NK-92 (cell line): ENCODE data around the gene PXN.
"Not testable (repeated sequence)": the region's sequence is repeated elsewhere in the genome, so short reads cannot be mapped to it uniquely, and the experiment has no call there.

ENCODE experiments used
- DNase-seq: peaks from one replicate; lab custom pipeline; 2025; ENCODE audit not compliant: unreplicated experiment; lab: John Stamatoyannopoulos, UW

PXN gene

DNA sequence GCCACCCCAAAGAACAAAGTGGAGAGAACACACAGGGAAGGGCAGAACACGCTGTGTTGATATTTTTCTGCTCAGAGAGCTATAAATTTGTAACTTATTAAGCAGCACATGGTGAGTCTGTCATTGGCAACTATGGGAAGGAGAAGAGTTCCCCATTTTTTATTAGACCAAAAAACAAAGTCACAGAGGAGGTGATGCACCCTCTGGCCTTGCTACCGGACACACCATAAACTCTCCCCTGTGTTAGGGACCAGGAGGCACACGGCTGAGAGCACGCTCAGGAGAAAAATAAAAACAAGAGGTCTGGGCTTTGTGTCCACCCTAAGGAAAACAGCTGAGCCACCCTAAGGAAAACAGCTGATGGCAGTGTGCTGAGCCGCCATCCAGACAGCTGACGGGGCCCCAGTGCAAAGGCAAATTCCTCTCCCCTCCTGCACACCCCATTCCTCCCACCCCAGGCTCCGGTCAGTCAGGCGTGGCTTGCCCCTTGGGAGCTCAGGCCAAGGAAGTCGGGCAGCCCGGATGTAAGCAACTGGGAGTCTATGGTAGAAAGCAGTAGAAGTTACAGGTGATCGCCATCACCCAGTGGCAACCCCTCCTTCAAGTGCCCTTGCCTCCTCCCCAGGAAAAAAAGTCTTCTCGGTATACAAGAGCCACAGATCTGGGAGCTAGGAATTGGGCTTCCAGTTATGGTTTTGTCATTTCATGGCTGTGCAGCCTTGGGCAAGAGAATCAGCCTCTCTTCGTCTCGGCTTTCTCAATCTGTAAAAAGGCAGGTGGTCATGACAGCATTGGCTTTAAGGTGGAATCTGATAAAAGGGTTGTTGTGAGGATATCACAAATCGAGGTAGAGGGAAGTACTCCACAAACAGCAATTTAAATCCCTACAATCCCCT lies 2.4 kb downstream of the PXN start:
- DNase-seq, result no peak

DNA sequence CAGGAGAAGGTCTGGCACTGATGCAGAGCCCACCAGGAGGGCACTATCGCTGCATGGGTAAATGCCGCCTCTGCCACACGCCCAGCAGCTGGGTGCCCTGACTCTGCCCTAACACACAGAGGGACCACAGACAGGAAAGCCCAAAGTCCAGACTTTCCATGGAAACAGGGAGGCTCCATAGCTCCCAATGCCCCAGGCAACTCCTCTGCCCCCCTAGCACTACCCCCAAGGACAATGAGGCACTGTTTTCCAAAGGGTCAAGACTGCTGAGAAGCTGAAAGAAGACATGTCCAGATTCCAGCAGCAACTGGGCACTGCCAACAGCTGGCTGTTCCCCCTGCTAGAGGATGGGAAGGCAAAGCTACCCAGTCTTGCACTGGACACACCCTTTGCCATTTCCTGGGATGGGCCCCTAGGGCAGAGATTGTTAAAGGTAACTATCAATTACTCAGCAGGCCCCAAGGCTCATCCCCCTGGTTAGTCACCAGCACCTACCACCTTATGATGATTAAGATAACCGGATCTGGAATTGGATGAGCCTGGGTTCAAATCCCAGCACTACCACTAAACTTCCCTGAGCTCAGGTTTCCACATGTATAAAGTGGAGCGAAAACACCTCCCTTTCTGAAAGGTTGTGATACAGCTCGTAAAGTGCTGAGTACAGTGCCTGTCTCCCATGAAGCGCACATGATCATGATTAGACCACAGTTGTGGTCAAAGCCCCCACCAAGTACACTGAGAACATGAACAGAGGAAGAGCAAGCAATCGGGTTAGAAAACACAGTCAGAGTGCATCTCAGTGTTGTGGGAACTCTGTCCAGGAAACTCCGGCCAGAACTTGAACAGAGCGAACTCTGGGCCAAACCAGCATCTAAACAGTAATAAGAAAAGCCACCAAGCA lies 3.3 kb downstream of the PXN start:
- no peak for DNase-seq

DNA sequence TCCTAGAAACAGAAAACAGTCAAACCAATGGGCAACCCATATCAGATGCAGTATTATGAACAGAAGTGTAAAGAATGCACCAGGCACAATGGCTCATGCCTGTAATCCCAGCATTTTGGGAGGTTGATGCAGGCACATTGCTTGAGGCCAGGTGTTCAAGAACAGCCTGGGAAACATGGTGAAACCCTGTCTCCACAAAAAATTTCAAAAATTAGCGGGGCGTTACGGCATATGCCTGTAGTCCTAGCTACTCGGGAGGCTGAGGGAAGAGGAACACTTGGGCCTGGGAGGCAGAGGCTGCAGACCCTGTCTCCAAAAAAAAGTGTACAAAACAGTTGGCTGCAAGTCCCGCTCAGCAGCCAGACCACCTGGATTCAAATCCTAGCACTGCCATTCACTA lies 4.9 kb downstream of the PXN start:
- no peak for DNase-seq

DNA sequence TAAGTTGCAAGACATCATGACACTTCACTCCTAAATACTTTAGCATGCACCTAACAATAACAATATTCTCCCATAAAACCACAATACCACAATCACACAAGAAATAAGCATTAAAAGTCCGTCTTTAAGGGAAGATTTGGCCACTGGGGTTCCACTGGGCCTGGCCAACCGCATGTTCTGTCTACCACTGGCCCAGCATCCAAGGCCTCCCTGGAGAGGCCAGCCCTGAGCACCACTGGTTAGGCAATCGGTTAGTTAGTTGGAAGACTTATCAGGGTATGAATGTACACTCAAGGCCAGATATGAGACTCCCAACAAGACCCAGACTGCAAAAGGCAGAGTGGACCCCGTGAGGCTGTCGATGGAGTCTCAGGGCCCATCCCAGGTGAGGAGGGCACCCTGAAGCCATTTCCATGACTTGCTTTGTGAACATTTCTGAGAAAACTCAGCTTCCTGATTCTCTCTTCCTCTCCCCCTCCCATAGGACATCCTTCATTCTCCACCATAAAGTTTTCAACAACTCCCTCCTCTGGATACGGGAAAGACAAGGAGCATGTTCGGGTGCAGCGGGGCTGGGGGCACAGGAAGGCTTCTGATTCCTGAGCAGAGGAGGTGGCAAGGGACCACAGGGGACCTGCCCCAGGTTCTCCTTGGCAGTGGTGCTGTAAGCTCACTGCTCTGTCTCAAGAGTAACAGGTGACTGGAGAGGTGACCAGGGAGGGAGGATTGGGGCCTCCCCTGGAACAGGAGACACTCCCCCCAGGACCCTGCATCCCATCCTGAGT lies 5.9 kb downstream of the PXN start:
- DNase-seq, result no peak

DNA sequence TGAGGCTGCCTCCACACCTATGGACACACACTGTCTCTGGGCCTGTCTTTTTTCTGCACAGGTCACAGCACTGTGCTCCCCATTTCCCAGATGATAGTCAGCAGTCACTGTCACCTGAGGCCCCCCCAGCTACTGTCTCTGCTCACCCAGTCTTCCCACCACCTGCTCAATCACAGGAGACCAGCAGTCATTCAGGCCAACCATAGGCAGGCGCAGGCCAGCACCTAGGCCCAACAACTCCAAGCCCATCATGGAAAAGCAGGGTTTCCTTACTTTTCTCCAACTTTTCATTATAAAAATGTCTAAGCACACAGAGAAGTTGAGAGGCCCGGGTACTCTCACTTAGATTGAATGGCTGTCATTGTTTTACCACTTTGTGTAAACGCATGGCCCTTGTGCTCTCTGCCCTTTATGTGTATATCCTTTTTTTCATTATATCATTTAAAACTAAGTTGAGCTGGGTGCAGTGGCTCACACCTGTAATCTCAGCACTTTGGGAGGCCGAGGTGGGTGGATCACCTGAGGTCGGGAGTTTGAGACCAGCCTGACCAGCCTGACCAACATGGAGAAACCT lies 7.1 kb downstream of the PXN start:
- DNase-seq, result no peak

DNA sequence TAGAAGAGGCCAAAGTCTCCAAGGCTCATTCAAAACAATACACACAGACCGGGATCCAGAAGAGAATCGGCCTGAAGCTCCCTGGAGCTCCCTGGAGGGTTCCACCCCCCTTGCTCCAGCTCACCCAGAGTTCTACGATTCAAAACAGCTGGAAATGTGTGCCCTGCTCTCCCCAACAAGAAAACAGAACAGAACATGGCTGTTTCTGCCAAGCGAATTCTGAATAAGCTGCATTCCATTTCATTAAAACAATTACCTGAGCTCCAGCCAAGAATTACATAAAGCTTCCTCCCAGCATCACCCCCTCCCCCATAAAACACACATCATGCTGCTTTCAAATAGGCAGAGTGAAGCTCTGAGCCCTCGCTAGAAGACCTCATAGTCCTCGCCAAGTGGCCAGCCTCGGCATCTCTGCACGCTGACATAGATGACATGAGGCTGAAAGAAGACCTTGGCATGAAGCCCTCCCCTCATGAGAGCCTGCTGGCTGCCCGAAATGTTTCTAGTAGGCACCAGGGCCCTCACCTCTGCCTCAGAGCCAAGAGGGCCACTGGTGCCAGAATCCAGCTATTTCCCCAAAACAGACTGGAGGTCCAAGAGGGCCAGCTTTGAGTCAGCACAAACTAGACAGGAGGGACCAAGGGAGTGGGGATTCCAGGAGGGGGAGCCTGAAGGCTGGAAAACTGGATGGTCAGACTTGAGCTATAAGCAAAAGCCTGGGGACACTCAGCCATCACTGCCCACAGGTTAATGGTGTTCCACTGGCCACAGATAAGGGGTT lies 8.3 kb downstream of the PXN start:
- DNase-seq, result no peak

DNA sequence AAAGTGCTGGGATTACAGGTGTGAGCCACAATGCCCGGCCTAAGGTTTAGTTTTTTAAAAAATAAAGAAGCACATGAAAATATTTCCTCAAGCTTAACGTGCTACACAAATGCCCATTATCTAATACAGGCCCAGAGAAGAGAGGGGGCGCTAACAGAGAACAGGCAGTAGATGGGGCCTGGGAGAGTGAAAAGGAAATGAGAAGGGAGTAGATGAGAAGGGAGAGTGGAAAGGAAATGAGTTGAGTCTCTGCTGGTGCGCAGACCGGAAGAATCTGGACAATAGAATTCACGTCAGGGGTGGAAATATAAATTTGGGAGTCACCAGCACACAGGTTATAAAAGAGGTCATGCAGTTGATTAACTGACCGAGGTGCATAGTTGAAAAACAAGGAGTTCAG lies 10.7 kb downstream of the PXN start:
- DNase-seq, result no peak

DNA sequence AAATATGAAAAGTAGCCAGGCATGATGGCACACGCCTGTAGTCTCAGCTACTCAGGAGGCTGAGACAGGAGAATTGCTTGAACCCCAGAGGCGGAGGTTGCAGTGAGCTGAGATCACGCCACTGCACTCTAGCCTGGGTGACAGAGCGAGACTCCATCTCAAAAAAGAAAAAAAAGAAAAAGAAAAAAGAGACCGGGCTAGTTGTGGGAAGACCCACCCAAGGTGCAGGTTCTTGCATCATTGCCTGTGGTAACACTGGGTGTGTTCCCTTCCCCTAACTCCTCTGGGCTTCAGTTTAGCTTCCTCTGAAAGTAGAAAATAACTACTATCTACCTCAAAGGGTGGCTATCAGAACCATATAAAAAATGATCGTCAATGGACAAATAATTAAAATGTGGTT lies 12.2 kb downstream of the PXN start:
- DNase-seq, result not testable (repeated sequence)

DNA sequence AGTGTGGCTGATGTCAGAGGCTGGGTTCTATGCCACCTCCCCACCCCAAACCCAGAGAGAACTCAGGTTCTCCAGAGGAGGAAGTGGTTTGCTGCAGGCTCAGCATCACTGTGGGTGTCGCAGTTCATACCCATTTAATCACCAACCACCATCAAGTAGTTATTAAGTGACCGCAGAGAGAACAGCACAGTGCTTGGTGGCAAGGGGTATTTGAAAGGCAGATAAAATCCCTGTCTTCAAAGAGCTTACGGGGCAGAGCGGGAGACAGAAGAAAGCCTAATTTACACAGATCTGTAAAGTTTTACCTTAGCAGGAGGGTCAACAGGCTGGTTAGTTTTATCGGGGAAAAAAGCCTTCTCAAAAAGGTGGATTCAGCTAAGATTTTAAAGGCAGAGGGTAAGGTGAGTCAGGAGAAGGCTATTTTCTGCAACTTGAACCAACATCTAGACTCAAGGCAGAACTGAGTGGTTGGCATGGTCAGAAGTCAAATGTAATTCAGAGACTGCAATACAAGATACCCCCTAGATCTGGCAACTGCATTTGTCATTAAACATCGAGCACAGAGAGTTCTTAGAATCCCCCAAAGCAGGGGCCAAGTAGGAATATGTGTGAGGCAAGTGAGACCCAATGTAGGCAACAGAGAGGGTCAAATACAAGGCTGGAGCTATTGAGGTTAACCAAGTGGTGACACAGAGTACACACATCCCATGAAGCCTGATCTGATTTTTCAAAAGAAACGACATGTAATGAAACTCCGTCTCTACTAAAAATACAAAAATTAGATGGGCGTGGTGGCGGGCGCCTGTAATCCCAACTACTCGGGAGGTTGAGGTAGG lies 13.2 kb downstream of the PXN start:
- DNase-seq, result no peak

DNA sequence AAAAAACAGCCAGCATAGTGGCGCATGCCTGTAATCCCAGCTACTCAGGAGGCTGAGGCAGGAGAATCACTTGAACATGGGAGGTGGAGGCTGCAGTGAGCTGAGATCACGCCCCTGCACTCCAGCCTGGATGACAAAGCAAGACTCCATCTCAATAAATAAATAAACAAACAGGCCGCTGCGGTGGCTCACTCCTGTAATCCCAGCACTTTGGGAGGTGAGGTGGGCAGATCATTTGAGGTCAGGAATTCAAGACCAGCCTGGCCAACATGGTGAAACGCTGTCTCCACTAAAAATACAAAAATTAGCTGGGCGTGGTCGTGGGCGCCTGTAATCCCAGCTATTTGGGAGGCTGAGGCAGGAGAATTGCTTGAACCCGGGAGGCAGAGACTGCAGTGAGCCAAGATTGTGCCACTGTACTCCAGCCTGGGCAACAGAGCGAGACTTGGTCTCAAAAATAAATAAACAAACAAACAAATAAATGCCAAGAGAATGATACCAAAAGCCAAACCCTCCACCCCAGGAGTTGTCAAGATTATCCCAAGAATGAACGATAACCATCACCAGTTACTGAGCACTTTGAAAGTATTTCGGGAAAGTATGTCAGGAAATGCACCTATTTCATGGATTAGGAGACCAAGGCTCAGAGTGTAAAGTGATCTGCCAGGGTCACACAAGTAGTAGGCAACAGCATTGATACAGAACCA lies 14.0 kb downstream of the PXN start:
- not testable (repeated sequence) for DNase-seq

DNA sequence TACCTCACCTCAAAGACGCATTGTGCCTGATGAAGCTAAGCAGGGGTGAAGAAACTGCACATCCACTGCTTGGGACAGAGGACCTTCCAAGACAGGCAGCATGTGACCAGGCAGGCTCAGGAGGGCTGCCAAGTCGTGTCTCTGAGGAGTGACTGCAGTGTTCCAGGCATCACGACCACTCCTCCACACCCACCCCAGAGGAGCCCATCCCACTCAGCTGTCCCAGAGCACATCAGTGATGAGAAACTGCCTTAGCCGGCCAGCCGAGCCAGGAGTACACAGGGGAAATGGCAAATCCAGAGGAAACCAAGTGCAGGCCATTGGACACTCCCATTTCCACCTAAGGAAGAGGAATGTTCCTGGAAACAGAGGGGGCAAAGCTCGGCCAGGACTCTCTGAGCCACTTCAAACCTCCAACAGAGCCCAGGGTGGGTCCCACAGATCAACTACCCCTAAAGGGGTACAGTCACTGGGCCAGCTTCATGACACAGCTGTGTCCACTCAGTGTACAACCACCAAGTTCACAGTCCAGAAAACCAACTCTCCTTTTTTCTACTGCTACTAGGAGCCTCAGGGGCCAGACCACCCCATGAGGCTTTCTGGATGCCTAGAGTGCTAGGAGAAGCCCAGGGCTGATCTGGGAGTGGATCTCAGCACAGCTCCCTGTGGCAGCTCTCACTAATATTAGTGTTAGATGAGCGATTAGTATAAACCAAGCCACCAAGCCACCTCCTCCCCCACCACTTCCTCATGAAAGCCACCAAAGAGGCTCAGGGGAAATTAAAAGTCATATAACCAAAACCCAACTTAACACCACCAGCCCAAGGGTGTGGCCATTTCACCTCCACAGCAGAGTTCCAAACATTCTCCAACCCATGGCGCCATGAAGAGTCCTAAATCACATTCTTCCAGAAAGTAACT lies 15.4 kb downstream of the PXN start:
- DNase-seq, result no peak

DNA sequence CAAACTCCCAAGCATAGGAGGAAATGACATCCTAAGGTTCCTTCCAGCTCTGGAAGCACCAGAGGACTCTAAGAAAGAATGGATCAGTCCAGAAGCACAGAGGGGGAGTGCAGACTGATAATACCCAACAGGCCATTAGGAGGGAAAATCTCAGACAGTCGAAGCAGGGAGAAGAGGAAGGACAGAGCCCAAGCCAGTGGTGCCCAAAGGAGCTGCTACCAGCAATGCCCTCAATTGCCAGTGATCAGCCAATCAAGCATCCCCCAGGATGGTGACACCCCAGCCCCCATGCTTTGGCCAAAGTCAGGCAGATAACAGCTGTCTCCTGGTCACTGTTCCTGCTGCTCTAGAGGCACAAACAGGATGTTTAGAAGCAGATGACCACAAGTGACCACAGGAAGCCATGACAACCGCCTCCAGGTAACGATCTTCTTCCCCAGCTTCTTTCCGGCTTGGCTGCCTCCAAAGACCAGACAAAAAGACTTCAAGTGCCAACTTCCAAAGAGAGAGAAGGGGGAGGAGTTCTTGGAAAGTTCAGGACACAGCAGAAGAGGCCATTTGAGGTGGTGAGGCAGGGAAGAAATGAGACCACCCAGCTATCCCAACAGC lies 16.2 kb downstream of the PXN start:
- no peak for DNase-seq

DNA sequence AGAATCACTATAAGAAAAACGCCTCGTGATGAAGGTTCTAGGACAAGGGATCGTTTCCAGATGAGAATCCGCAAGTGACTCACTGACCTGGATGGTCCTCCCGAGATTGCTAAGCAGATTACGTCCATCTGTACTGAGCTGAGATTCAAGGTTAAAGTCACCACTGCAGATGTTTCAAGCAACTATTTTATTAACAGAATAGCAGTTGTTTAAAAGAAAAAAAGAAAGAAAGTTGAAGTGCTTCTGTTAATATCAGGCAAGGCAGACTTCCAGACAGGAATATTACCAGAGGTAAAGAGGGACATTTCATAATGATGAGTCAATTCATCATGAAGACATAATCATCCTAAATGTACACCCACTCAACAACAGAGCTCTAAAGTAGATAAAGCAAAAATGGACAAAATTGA lies 17.9 kb downstream of the PXN start:
- no peak for DNase-seq

DNA sequence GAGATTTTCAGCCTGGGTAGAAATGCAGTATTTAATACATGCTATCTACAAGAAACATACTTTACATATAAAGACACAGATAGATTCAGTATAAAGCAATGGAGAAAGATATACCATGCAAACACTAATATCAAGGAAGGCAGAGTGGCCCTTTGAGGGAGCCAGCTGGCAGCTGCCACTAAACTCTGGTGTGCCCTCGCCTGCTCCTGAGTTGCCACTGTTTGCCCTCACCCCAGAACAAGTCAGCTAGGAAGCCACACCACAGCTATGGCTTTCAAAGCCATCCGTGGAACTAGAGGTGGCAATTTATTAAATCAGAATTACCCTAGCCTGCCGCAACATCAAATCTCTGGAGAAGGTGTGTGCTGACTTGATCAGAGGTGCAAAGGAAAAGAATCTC lies 18.3 kb downstream of the PXN start:
- DNase-seq, result no peak

DNA sequence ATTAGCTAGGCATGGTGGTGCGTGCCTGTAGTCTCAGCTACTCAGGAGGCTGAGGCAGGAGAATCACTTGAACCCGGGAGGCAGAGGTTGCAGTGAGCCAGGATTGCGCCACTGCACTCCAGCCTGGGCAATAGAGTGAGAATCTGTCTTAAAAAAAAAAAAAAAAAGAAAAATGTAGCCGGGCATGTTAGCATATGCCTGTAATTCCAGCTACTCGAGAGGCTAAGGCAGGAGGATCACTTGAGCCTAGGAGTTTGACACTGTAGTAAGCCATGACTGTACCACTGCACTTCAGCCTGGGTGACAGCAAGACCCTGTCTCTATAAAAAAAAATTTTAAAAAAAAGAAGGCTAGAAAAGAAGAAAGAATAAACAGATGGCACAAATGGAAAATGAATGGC lies 18.8 kb downstream of the PXN start:
- DNase-seq, result not testable (repeated sequence)

DNA sequence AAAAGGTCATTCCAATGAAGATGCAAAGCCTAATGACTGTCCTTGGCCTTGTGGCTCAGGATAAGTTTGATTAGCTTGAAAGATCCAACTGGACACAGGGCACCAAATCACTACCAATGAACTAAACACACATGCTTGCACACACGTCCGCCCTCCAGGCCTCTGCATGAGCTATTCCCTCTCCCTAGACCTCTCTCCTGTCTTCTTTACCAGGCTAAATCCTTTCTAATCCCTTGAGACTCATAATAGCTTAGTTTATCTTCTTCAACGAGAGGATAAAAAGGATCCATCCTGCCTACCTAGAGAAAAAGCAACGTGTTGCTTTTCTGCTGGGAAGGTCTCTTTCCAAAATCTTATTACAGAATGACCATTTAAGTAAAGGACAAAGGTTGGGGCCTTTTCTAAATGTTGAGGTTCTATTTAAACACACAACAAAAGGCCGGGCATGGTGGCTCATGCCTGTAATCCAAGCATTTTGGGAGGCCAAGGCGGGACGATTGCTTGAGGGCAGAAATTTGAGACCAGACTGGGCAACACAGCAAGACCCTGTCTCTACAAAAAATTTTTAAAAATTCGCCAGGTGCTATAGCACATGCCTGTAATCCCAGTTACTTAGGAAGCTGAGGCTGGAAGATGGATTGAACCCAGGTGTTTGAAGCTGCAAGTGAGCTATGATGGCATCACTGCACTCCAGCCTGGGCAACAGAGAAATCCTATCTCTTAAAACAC lies 22.4 kb downstream of the PXN start:
- DNase-seq, result no peak
